Esophagus muscularis mucosa (tissue), 4 donors: ENCODE data around the gene ADGRV1. TPM values are rescaled to one million over a fixed set of nuclear protein-coding genes. Genes with fewer than 3 reads are reported as not detected.
A peak's percentile ranks its signal among the peaks of the same experiment; 100 is the strongest.

Source experiments
- DNase-seq: peaks from one replicate; pipeline ENCODE4 v3.0.0-alpha.2; 2017; ENCODE audit errors: extremely low spot score
- H3K27ac ChIP-seq, 4 donors: fragments of 200-600 bp; sonication (generic); replicated peaks in 1 of 4; 1 replicate in 3 of 4; 2 replicates in 1 of 4; pipeline ENCODE4 v1.5.1; 2016 to 2019; ENCODE audit warnings: mild to moderate bottlenecking in 1 of 4
- H3K27me3 ChIP-seq, 4 donors: fragments of 200-600 bp; sonication (generic); one replicate each; pipeline versions ENCODE4 v1.5.1 to v1.6.0; 2016 to 2019
- H3K36me3 ChIP-seq, 4 donors: fragments of 200-600 bp; sonication (generic); one replicate each; pipeline ENCODE4 v1.5.1; 2016 to 2019
- H3K4me1 ChIP-seq, 4 donors: fragments of 200-600 bp; sonication (generic); one replicate each; pipeline ENCODE4 v1.5.1; 2016 to 2019
- H3K4me3 ChIP-seq, 4 donors: fragments of 200-600 bp; sonication (generic); 1 replicate in 2 of 4; 2 replicates in 2 of 4; pipeline ENCODE4 v1.5.1; 2016 to 2019; ENCODE audit warnings: mild to moderate bottlenecking in 4 of 4, moderate library complexity in 1 of 4
- H3K9me3 ChIP-seq, 4 donors: fragments of 200-600 bp; sonication (generic); 1 replicate in 3 of 4; 2 replicates in 1 of 4; pipeline ENCODE4 v1.5.1; 2016 to 2019
- CTCF ChIP-seq, 3 experiments: fragments of 200-600 bp in 2 of 3; fragments of 450-650 bp in 1 of 3; sonication (generic) in 2 of 3; IDR thresholded peaks; one replicate each; pipeline ENCODE4 v1.5.1; 2017 to 2019; ENCODE audit warnings: antibody characterized with exemption in 3 of 3, mild to moderate bottlenecking in 2 of 3, moderate library complexity in 1 of 3
- EP300 ChIP-seq: sonication (generic); formaldehyde crosslinking; IDR thresholded peaks from one replicate; pipeline ENCODE4 v1.6.1; 2017; ENCODE audit warnings: antibody characterized with exemption
- POLR2A ChIP-seq: fragments of 450-650 bp; IDR thresholded peaks from one replicate; pipeline ENCODE4 v1.6.1; 2017; ENCODE audit warnings: antibody characterized with exemption, moderate library complexity, mild to moderate bottlenecking, low read depth
- POLR2AphosphoS5 ChIP-seq, 2 donors: sonication (generic); formaldehyde crosslinking; IDR thresholded peaks; one replicate each; pipeline ENCODE4 v1.6.1; 2017; ENCODE audit warnings: antibody characterized with exemption in 2 of 2
- WGBS: methylation state at CpG from one replicate; pipeline ENCODE4 v1.1.5; 2018; 5-methylcytosine and 5-hydroxymethylcytosine counted together
- intact Hi-C: fragments of 100-400 bp; cut with DNase I; formaldehyde crosslinking; loops from one replicate; pipeline ENCODE4 v1.15.1; 2023
- total RNA-seq, 4 donors: library from RNA; depleted of rRNA; stranded (reverse); fragments of >200 nt; gene quantifications; one replicate each; pipeline versions ENCODE4 v1.1.0 to v1.2.1, GENCODE V29; 2016

Gene ADGRV1
- total RNA-seq, 4 donors from 2014 or later: 0.42 to 1.4 (median 0.54) TPM

- DNase-seq: no peak
- no peaks in the 10 kb centered on the region for H3K36me3 ChIP-seq
- H3K4me3 ChIP-seq: no peak overlapping the region
- H3K4me1 ChIP-seq: peaks cover 29 to 81% (median 69%) of the 10 kb centered on the region in 4 donors
- 17% methylated on average over 1 of the region's 1 CpG for WGBS
- H3K9me3 ChIP-seq: no peaks in the 10 kb centered on the region
- H3K27ac ChIP-seq: peak overlapping the region; percentile 55 to 80 (median 70)
- TF ChIP-seq CTCF (IDR thresholded peaks at IDR 0.05) (no peak), POLR2AphosphoS5 (IDR thresholded peaks at IDR 0.05) (peak in 1 of 2 donors; percentile 53), EP300 (peak; percentile 53), POLR2A (no peak)
- H3K27me3 ChIP-seq: no peaks in the 10 kb centered on the region
- intact Hi-C loops: no loop called here
Measured at GRCh38 chr5:91126448-91126847, 567.9 kb downstream of the ADGRV1 start.

GRCh38 chr5:91126888-91127287 lies 568.3 kb downstream of the ADGRV1 start:
- DNase-seq: no peak
- Histone ChIP-seq H3K27me3 (no peaks in the 10 kb centered on the region), H3K27ac (peak overlapping the region; percentile 55 to 80 (median 70)), H3K4me1 (peaks cover 29 to 78% (median 68%) of the 10 kb centered on the region in 4 donors), H3K9me3 (no peaks in the 10 kb centered on the region), H3K4me3 (no peak overlapping the region), H3K36me3 (no peaks in the 10 kb centered on the region)
- 75% methylated on average over 2 of the region's 2 CpGs for WGBS
- intact Hi-C loops: no loop called here
- TF ChIP-seq POLR2AphosphoS5 (IDR thresholded peaks at IDR 0.05): no peak
- no peak for TF ChIP-seq CTCF (IDR thresholded peaks at IDR 0.05)
- no peak for TF ChIP-seq POLR2A
- TF ChIP-seq EP300: no peak

- 48% methylated on average over 1 of the region's 1 CpG for WGBS
- Histone ChIP-seq H3K27me3 (no peaks in the 10 kb centered on the region), H3K36me3 (no peaks in the 10 kb centered on the region), H3K4me3 (no peak overlapping the region), H3K27ac (peak overlapping the region; percentile 55 to 80 (median 70)), H3K4me1 (peaks cover 29 to 72% (median 64%) of the 10 kb centered on the region in 4 donors), H3K9me3 (no peaks in the 10 kb centered on the region)
- intact Hi-C loops: no loop called here
- no peak for DNase-seq
- no peak for TF ChIP-seq POLR2A
- TF ChIP-seq POLR2AphosphoS5 (IDR thresholded peaks at IDR 0.05): no peak
- TF ChIP-seq CTCF (IDR thresholded peaks at IDR 0.05): no peak
- no peak for TF ChIP-seq EP300
Measured at GRCh38 chr5:91127456-91128081, 569.0 kb downstream of the ADGRV1 start.

GRCh38 chr5:91128604-91129003 lies 570.0 kb downstream of the ADGRV1 start:
- 89% methylated on average over 1 of the region's 1 CpG for WGBS
- no peak for TF ChIP-seq POLR2AphosphoS5 (IDR thresholded peaks at IDR 0.05)
- TF ChIP-seq CTCF (IDR thresholded peaks at IDR 0.05): no peak
- TF ChIP-seq EP300: no peak
- no peak for TF ChIP-seq POLR2A
- Histone ChIP-seq H3K4me1 (peaks cover 22 to 61% (median 54%) of the 10 kb centered on the region in 4 donors), H3K27me3 (no peaks in the 10 kb centered on the region), H3K4me3 (no peak overlapping the region), H3K36me3 (no peaks in the 10 kb centered on the region), H3K27ac (peak overlapping the region; percentile 55 to 80 (median 70)), H3K9me3 (no peaks in the 10 kb centered on the region)
- DNase-seq: no peak
- intact Hi-C loops: no loop called here
